GM18511 (cell line): ENCODE measurements around the gene PIGK.
A peak's percentile ranks its signal among the peaks of the same experiment; 100 is the strongest.
"Not testable (repeated sequence)": the region's sequence is repeated elsewhere in the genome, so short reads cannot be mapped to it uniquely, and the experiment has no call there.

Experiments
- ATAC-seq: cut with Tn5 transposase; IDR thresholded peaks from one replicate; pipeline ENCODE4 v1.9.1; 2021; ENCODE audit warnings: mild to moderate bottlenecking, moderate library complexity; ENCODE audit not compliant: unreplicated experiment

The PIGK gene

GRCh38 chr1:77197351-77197750 lies 21.9 kb downstream of the PIGK start:
- ATAC-seq = no peak

- no peak for ATAC-seq
Measured at GRCh38 chr1:77193951-77194350, 25.3 kb downstream of the PIGK start.

- no peak for ATAC-seq
Measured at GRCh38 chr1:77188770-77189169, 30.5 kb downstream of the PIGK start.

- ATAC-seq = not testable (repeated sequence)
Measured at GRCh38 chr1:77186907-77187306, 32.3 kb downstream of the PIGK start.

GRCh38 chr1:77182083-77182482 lies 37.1 kb downstream of the PIGK start:
- no peak for ATAC-seq

- ATAC-seq = no peak
Measured at GRCh38 chr1:77179632-77180031, 39.6 kb downstream of the PIGK start.

GRCh38 chr1:77175230-77175844 lies 43.9 kb downstream of the PIGK start:
- no peak for ATAC-seq

- no peak for ATAC-seq
Measured at GRCh38 chr1:77170687-77171086, 48.5 kb downstream of the PIGK start.

- ATAC-seq = no peak
Measured at GRCh38 chr1:77168358-77168757, 50.9 kb downstream of the PIGK start.

- no peak for ATAC-seq
Measured at GRCh38 chr1:77164434-77164944, 54.7 kb downstream of the PIGK start.

GRCh38 chr1:77159706-77160105 lies 59.5 kb downstream of the PIGK start:
- not testable (repeated sequence) for ATAC-seq

- no peak for ATAC-seq
Measured at GRCh38 chr1:77156214-77156613, 63.0 kb downstream of the PIGK start.

GRCh38 chr1:77146270-77146669 lies 73.0 kb downstream of the PIGK start:
- no peak for ATAC-seq

GRCh38 chr1:77143529-77144121 lies 75.6 kb downstream of the PIGK start:
- no peak for ATAC-seq

GRCh38 chr1:77139389-77139788 lies 79.8 kb downstream of the PIGK start:
- ATAC-seq = no peak

GRCh38 chr1:77134359-77134758 lies 84.9 kb downstream of the PIGK start:
- ATAC-seq = no peak

GRCh38 chr1:77133731-77134358 lies 85.4 kb downstream of the PIGK start:
- ATAC-seq = no peak

GRCh38 chr1:77126307-77126706 lies 92.9 kb downstream of the PIGK start:
- peak; percentile 68 for ATAC-seq

- ATAC-seq = no peak
Measured at GRCh38 chr1:77121503-77121902, 97.7 kb downstream of the PIGK start.

GRCh38 chr1:77120950-77121349 lies 98.3 kb downstream of the PIGK start:
- no peak for ATAC-seq

- no peak for ATAC-seq
Measured at GRCh38 chr1:77118712-77119111, 100.5 kb downstream of the PIGK start.

- no peak for ATAC-seq
Measured at GRCh38 chr1:77104672-77105071, 114.6 kb downstream of the PIGK start.
